Measurements from ENCODE around the gene TVP23A.

GRCh38 chr16:10849736-10850477 lies 31.3 kb upstream of the TVP23A start:
- TF ChIP-seq CTCF (IDR thresholded peaks at IDR 0.05) (no peak), EZH2 (IDR thresholded peaks at IDR 0.05; ENCODE audit: borderline replicate concordance, insufficient read depth, low read depth, low read length, poor library complexity, severe bottlenecking) (no peak)
